GM12874 (cell line): Measurements from ENCODE around the gene DND1.

Experiments
- CTCF ChIP-seq: IDR thresholded peaks from 2 replicates; pipeline ENCODE4 v1.5.1; 2011; ENCODE audit warnings: low read depth, mild to moderate bottlenecking, control low read depth, low read length, moderate library complexity; ENCODE audit not compliant: insufficient read depth

Gene DND1

GRCh38 chr5:140673187-140673976 lies at the start of gene DND1:
DND1 (minus strand) TSS chr5:140673576; CDS start chr5:140673542, 34 bp downstream.
- no peak for TF ChIP-seq CTCF

GRCh38 chr5:140718266-140718592 lies 44.9 kb upstream of the DND1 start:
- TF ChIP-seq CTCF: no peak

GRCh38 chr5:140713562-140714094 lies 40.3 kb upstream of the DND1 start:
- TF ChIP-seq CTCF: no peak

GRCh38 chr5:140711794-140712193 lies 38.4 kb upstream of the DND1 start:
- TF ChIP-seq CTCF: no peak

GRCh38 chr5:140710899-140711552 lies 37.6 kb upstream of the DND1 start:
- no peak for TF ChIP-seq CTCF

GRCh38 chr5:140707812-140708211 lies 34.4 kb upstream of the DND1 start:
- no peak for TF ChIP-seq CTCF
